PC-3 (cell line): Measurements from ENCODE around the gene RFESD. TPM values are rescaled to one million over a fixed set of nuclear protein-coding genes. Genes with fewer than 3 reads are reported as not detected.

Source experiments
- ATAC-seq: fragments of 200-7000 bp; cut with Tn5 transposase; 2 replicates; pipeline ENCODE4 v1.9.1; 2020; ENCODE audit warnings: mild to moderate bottlenecking, moderate library complexity
- BruUV-seq: library from RNA; stranded (reverse); fragments of 400-500 nt; replicated peaks from 2 replicates; lab custom pipeline; 2021; lab: Mats Ljungman, UMichigan
- CTCF ChIA-PET: fragments of 300-600 bp; sonication (Branson Sonifier 250); formaldehyde crosslinking; loops from one replicate; lab custom pipeline; 2022; ENCODE audit warnings: antibody characterized with exemption; lab: Charles Lee
- POLR2A ChIA-PET: fragments of 300-600 bp; sonication (Branson Sonifier 250); formaldehyde crosslinking; loops from one replicate; lab custom pipeline; 2022; ENCODE audit warnings: antibody characterized with exemption; ENCODE audit not compliant: unreplicated experiment; lab: Charles Lee
- DNase-seq: peaks from one replicate; pipeline ENCODE4 v3.0.0-alpha.2; 2015
- H2AFZ ChIP-seq: fragments of 300-600 bp; sonication (generic); 2 replicates; pipeline ENCODE4 v1.6.0; 2016; ENCODE audit warnings: antibody characterized with exemption, low read length
- H3F3A ChIP-seq: fragments of 300-600 bp; sonication (generic); one replicate; pipeline ENCODE4 v1.6.0; 2017; ENCODE audit warnings: antibody characterized with exemption, low read length, control low read depth, mild to moderate bottlenecking; ENCODE audit not compliant: unreplicated experiment
- H3K27ac ChIP-seq: fragments of 300-600 bp; sonication (generic); 2 replicates; pipeline ENCODE4 v1.5.1; 2016; ENCODE audit warnings: mild to moderate bottlenecking, low read length
- H3K27me3 ChIP-seq: fragments of 300-600 bp; sonication (generic); 2 replicates; pipeline ENCODE4 v1.6.1; 2016; ENCODE audit warnings: low read length, mixed read lengths
- H3K36me3 ChIP-seq: fragments of 300-600 bp; sonication (generic); 2 replicates; pipeline ENCODE4 v1.6.1; 2016; ENCODE audit warnings: low read depth, mixed run types, low read length, mixed read lengths
- H3K4me1 ChIP-seq: fragments of 300-600 bp; sonication (generic); 2 replicates; pipeline ENCODE4 v1.5.1; 2016; ENCODE audit warnings: low read length; ENCODE audit not compliant: insufficient read depth
- H3K4me2 ChIP-seq: fragments of 300-600 bp; sonication (generic); 2 replicates; pipeline ENCODE4 v1.6.0; 2016; ENCODE audit warnings: low read length
- H3K4me3 ChIP-seq: fragments of 300-600 bp; sonication (generic); 2 replicates; pipeline ENCODE4 v1.5.1; 2016; ENCODE audit warnings: mild to moderate bottlenecking, low read length, mixed read lengths
- H3K79me2 ChIP-seq: fragments of 300-600 bp; sonication (generic); 2 replicates; pipeline ENCODE4 v1.6.1; 2017; ENCODE audit warnings: low read length, mixed read lengths
- H3K9ac ChIP-seq: fragments of 300-600 bp; sonication (generic); 2 replicates; pipeline ENCODE4 v1.6.0; 2016; ENCODE audit warnings: mild to moderate bottlenecking, low read length
- H3K9me2 ChIP-seq: fragments of 300-600 bp; sonication (generic); replicated peaks from 2 replicates; pipeline ENCODE4 v1.6.1; 2016; ENCODE audit warnings: mixed run types, low read length, mixed read lengths
- H3K9me3 ChIP-seq: fragments of 300-600 bp; sonication (generic); 2 replicates; pipeline ENCODE4 v1.6.1; 2016; ENCODE audit warnings: low read length, mixed read lengths
- H4K20me1 ChIP-seq: fragments of 300-600 bp; sonication (generic); 2 replicates; pipeline ENCODE4 v1.6.1; 2016; ENCODE audit warnings: low read length, mixed read lengths
- EZH2 ChIP-seq: fragments of 300-600 bp; sonication (generic); IDR thresholded peaks from one replicate; pipeline ENCODE4 v1.6.1; 2017; ENCODE audit warnings: antibody characterized with exemption, mild to moderate bottlenecking, low read length; ENCODE audit not compliant: unreplicated experiment
- EZH2phosphoT487 ChIP-seq: fragments of 300-600 bp; sonication (generic); IDR thresholded peaks from 2 replicates; pipeline ENCODE4 v1.6.1; 2018; ENCODE audit warnings: mild to moderate bottlenecking, antibody characterized with exemption, low read length, borderline replicate concordance
- intact Hi-C: fragments of 100-400 bp; cut with micrococcal nuclease; formaldehyde crosslinking; loops from 2 replicates; pipeline ENCODE4 v1.9.0; 2023
- total RNA-seq: library from RNA; depleted of rRNA; stranded (reverse); fragments of >200 nt; gene quantifications from 2 replicates; pipeline ENCODE4 v1.2.3, GENCODE V29; 2014
- TF ChIP-seq, protein P1 (sequence below): fragments of 300-600 bp; sonication (generic); conservative IDR thresholded peaks from 2 replicates; pipeline ENCODE4 v1.5.1; 2017; ENCODE audit warnings: antibody characterized with exemption, low read depth, mild to moderate bottlenecking, low read length

The RFESD gene
- total RNA-seq, 1 experiment from 2014 or later: 0.36 TPM

DNA sequence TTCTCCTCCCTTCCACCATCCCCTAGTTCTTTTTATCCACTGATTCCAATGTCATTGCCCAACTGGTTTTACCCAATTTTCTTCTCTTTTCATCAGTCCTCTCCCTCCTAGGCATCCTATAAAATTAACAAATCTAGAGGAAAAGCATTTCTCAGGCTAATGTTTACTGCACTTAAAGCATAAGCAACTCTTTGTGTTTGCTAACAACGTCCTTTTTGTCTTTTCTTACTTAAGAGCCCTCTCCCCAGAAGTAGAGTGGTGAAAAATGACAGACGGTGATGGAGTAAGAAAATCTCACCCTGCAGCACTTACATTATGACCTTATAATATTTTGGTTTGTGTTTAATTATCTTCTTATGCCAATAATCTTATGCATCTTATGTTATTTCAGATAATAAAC lies 37.8 kb downstream of the RFESD start:
- POLR2A ChIA-PET: no interaction called here
- CTCF ChIA-PET: no interaction called here
- Histone ChIP-seq H3F3A (no peaks in the 10 kb centered on the region), H3K27me3 (peaks cover 12% of the 10 kb centered on the region; the same call in 1 of the 2 replicates), H3K36me3 (no peaks in the 10 kb centered on the region), H3K79me2 (no peaks in the 10 kb centered on the region), H3K4me2 (no peak overlapping the region), H3K27ac (no peak overlapping the region), H2AFZ (no peak overlapping the region), H3K9ac (no peak overlapping the region), H3K4me3 (no peak overlapping the region), H3K9me2 (no peaks in the 10 kb centered on the region), H4K20me1 (no peaks in the 10 kb centered on the region), H3K4me1 (no peaks in the 10 kb centered on the region), H3K9me3 (no peaks in the 10 kb centered on the region)
- no TSS peak for BruUV-seq
- ATAC-seq: no peak
- TF ChIP-seq EZH2: no peak
- no peak for TF ChIP-seq EZH2phosphoT487
- TF ChIP-seq, protein P1, sequence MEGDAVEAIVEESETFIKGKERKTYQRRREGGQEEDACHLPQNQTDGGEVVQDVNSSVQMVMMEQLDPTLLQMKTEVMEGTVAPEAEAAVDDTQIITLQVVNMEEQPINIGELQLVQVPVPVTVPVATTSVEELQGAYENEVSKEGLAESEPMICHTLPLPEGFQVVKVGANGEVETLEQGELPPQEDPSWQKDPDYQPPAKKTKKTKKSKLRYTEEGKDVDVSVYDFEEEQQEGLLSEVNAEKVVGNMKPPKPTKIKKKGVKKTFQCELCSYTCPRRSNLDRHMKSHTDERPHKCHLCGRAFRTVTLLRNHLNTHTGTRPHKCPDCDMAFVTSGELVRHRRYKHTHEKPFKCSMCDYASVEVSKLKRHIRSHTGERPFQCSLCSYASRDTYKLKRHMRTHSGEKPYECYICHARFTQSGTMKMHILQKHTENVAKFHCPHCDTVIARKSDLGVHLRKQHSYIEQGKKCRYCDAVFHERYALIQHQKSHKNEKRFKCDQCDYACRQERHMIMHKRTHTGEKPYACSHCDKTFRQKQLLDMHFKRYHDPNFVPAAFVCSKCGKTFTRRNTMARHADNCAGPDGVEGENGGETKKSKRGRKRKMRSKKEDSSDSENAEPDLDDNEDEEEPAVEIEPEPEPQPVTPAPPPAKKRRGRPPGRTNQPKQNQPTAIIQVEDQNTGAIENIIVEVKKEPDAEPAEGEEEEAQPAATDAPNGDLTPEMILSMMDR: no peak
- no peak for DNase-seq
- intact Hi-C loops: no loop called here

DNA sequence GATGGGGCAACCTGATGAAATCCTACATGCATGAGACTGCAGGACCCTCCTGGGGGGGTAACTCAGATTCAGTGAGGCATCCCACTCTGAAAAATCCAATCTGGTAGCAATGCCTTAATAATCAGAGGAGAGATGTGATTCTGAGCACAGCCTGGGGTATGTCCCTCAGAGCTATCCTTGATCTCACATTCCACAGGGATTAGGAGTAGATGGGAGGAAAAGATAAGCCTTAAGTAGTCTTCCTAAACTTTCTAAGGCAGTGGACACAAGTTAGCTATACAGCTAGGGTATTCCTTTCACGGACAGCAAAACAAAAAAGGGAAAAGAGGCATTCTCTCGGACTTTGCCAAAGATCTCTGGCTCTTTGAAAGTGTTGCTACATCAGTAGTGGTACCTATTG lies 40.1 kb downstream of the RFESD start:
- no peak overlapping the region for H3K9ac ChIP-seq
- H2AFZ ChIP-seq: no peak overlapping the region
- no TSS peak for BruUV-seq
- no peaks in the 10 kb centered on the region for H3K79me2 ChIP-seq
- H3F3A ChIP-seq: no peaks in the 10 kb centered on the region
- H3K4me3 ChIP-seq: no peak overlapping the region
- ATAC-seq: no peak
- CTCF ChIA-PET: no interaction called here
- peak; percentile 26 for DNase-seq
- TF ChIP-seq EZH2phosphoT487 (no peak), EZH2 (no peak)
- TF ChIP-seq, protein P1: no peak
- H3K27me3 ChIP-seq: peaks cover 9% of the 10 kb centered on the region; the same call in 1 of the 2 replicates
- no peaks in the 10 kb centered on the region for H3K36me3 ChIP-seq
- H3K4me1 ChIP-seq: no peaks in the 10 kb centered on the region
- H3K27ac ChIP-seq: no peak overlapping the region
- no peaks in the 10 kb centered on the region for H4K20me1 ChIP-seq
- POLR2A ChIA-PET: no interaction called here
- intact Hi-C loops: no loop called here
- no peaks in the 10 kb centered on the region for H3K9me2 ChIP-seq
- H3K4me2 ChIP-seq: no peak overlapping the region
- no peaks in the 10 kb centered on the region for H3K9me3 ChIP-seq

DNA sequence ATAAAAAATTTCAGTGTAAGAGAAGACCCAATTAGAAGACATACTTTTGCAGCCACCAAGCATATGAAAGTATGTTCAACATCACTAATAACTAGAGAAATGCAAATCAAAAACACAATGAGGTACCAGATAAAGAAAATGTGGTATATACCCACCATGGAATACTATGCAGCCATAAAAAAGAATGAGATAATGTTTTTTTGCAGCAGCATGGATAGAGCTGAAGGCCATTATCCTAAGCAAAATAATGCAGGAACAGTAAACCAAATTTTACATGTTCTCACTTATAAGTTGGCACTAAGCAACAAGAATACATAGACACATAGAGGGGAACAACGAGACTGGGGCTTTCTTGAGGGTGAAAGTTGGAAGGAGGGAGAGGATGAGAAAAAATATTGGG lies 43.1 kb downstream of the RFESD start:
- H3K9me3 ChIP-seq: no peaks in the 10 kb centered on the region
- no peak overlapping the region for H3K27ac ChIP-seq
- DNase-seq: no peak
- intact Hi-C loops: no loop called here
- H3K9ac ChIP-seq: no peak overlapping the region
- ChIA-PET POLR2A (no interaction called here), CTCF (no interaction called here)
- no peak overlapping the region for H3K4me3 ChIP-seq
- H4K20me1 ChIP-seq: no peaks in the 10 kb centered on the region
- ATAC-seq: no peak
- no peaks in the 10 kb centered on the region for H3K27me3 ChIP-seq
- no peaks in the 10 kb centered on the region for H3K36me3 ChIP-seq
- TF ChIP-seq, protein P1: no peak
- TF ChIP-seq EZH2phosphoT487: no peak
- TF ChIP-seq EZH2: no peak
- no peak overlapping the region for H3K4me2 ChIP-seq
- H3K79me2 ChIP-seq: no peaks in the 10 kb centered on the region
- no peaks in the 10 kb centered on the region for H3K9me2 ChIP-seq
- H3K4me1 ChIP-seq: no peaks in the 10 kb centered on the region
- no peak overlapping the region for H2AFZ ChIP-seq
- H3F3A ChIP-seq: no peaks in the 10 kb centered on the region
- BruUV-seq: no TSS peak
